Fibroblast of lung (primary cell): ENCODE data around the gene CFAP410.

Experiments used
- EZH2 ChIP-seq: IDR thresholded peaks from 2 replicates; pipeline ENCODE4 v1.5.1; 2012; ENCODE audit warnings: low read length, control low read depth, mild to moderate bottlenecking; ENCODE audit errors: missing control alignments
- TF ChIP-seq, protein P1 (sequence below), 2 donors: IDR thresholded peaks in 1 of 2; conservative IDR thresholded peaks in 1 of 2; 1 replicate in 1 of 2; 2 replicates in 1 of 2; pipeline ENCODE4 v1.5.1; 2011 to 2012; ENCODE audit warnings: low read length in 2 of 2, control low read depth in 1 of 2, inconsistent platforms in 1 of 2, low read depth in 1 of 2, mild to moderate bottlenecking in 1 of 2

DNA sequence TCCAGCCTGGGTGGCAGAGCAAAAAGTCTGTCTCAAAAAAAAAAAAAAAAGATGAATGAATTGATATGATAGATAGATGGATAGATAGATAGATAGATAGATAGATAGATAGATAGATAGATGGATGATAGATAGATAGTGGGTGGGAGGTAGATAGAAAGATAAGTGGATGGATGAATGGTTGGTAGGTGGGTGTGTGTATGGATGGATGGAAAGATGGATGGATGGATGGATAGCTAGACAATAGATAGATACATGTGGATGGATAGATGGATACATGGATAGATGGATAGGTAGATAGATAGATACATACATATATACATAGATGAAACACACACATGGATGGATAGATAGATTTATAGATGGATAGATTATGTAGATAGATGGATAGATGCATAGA is 42.7 kb upstream of the CFAP410 start:
- TF ChIP-seq, protein P1, sequence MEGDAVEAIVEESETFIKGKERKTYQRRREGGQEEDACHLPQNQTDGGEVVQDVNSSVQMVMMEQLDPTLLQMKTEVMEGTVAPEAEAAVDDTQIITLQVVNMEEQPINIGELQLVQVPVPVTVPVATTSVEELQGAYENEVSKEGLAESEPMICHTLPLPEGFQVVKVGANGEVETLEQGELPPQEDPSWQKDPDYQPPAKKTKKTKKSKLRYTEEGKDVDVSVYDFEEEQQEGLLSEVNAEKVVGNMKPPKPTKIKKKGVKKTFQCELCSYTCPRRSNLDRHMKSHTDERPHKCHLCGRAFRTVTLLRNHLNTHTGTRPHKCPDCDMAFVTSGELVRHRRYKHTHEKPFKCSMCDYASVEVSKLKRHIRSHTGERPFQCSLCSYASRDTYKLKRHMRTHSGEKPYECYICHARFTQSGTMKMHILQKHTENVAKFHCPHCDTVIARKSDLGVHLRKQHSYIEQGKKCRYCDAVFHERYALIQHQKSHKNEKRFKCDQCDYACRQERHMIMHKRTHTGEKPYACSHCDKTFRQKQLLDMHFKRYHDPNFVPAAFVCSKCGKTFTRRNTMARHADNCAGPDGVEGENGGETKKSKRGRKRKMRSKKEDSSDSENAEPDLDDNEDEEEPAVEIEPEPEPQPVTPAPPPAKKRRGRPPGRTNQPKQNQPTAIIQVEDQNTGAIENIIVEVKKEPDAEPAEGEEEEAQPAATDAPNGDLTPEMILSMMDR (conservative IDR thresholded peaks at IDR 0.05 in 1 of 2, IDR thresholded peaks at IDR 0.05 in 1 of 2; ENCODE audit: low read depth in 1 of 2, low read length in 2 of 2) = no peak
- TF ChIP-seq EZH2 = no peak
